Parathyroid adenoma (tissue), 2 donors: ENCODE data around the gene PPP1R13B.

Source experiments
- H2AFZ ChIP-seq: fragments of 300-600 bp; sonication (generic); one replicate; pipeline ENCODE4 v1.7.0; 2017; ENCODE audit warnings: antibody characterized with exemption, mild to moderate bottlenecking
- H3K27ac ChIP-seq: fragments of 300-600 bp; sonication (generic); one replicate; pipeline ENCODE4 v1.7.0; 2017
- H3K27me3 ChIP-seq: fragments of 300-600 bp; sonication (generic); one replicate; pipeline ENCODE4 v1.7.0; 2017; ENCODE audit warnings: low read length; ENCODE audit not compliant: control insufficient read depth, insufficient read depth
- H3K36me3 ChIP-seq: fragments of 300-600 bp; sonication (generic); one replicate; pipeline ENCODE4 v1.7.0; 2017; ENCODE audit warnings: low read length; ENCODE audit not compliant: control insufficient read depth, insufficient read depth
- H3K4me1 ChIP-seq: fragments of 300-600 bp; sonication (generic); one replicate; pipeline ENCODE4 v1.7.0; 2017; ENCODE audit warnings: control low read depth
- H3K4me2 ChIP-seq: fragments of 300-600 bp; sonication (generic); one replicate; pipeline ENCODE4 v1.7.0; 2017; ENCODE audit warnings: low read length
- H3K4me3 ChIP-seq: fragments of 300-600 bp; sonication (generic); one replicate; pipeline ENCODE4 v1.7.0; 2017; ENCODE audit warnings: low read depth, low read length
- H3K79me2 ChIP-seq: fragments of 300-600 bp; sonication (generic); one replicate; pipeline ENCODE4 v1.7.0; 2017; ENCODE audit warnings: control low read depth
- H3K9ac ChIP-seq: fragments of 300-600 bp; sonication (generic); one replicate; pipeline ENCODE4 v1.7.0; 2017; ENCODE audit warnings: mild to moderate bottlenecking
- H3K9me3 ChIP-seq: fragments of 300-600 bp; sonication (generic); one replicate; pipeline ENCODE4 v1.7.0; 2017; ENCODE audit warnings: low read length; ENCODE audit not compliant: control insufficient read depth
- TF ChIP-seq, protein P1 (sequence below): fragments of 300-600 bp; sonication (generic); IDR thresholded peaks from one replicate; pipeline ENCODE4 v1.7.0; 2017; ENCODE audit warnings: antibody characterized with exemption, mild to moderate bottlenecking
- donor health status: primary hyperparathyroidism.

Gene PPP1R13B

GRCh38 chr14:103728141-103728540, 119.2 kb downstream of the PPP1R13B start:
- H2AFZ ChIP-seq = no peak overlapping the region
- H3K27me3 ChIP-seq = no peaks in the 10 kb centered on the region
- no peak overlapping the region for H3K27ac ChIP-seq
- H3K4me3 ChIP-seq = no peak overlapping the region
- H3K4me2 ChIP-seq = no peak overlapping the region
- no peaks in the 10 kb centered on the region for H3K36me3 ChIP-seq
- TF ChIP-seq, protein P1, sequence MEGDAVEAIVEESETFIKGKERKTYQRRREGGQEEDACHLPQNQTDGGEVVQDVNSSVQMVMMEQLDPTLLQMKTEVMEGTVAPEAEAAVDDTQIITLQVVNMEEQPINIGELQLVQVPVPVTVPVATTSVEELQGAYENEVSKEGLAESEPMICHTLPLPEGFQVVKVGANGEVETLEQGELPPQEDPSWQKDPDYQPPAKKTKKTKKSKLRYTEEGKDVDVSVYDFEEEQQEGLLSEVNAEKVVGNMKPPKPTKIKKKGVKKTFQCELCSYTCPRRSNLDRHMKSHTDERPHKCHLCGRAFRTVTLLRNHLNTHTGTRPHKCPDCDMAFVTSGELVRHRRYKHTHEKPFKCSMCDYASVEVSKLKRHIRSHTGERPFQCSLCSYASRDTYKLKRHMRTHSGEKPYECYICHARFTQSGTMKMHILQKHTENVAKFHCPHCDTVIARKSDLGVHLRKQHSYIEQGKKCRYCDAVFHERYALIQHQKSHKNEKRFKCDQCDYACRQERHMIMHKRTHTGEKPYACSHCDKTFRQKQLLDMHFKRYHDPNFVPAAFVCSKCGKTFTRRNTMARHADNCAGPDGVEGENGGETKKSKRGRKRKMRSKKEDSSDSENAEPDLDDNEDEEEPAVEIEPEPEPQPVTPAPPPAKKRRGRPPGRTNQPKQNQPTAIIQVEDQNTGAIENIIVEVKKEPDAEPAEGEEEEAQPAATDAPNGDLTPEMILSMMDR = no peak
- no peaks in the 10 kb centered on the region for H3K9me3 ChIP-seq
- peaks cover 5% of the 10 kb centered on the region for H3K4me1 ChIP-seq
- H3K79me2 ChIP-seq = no peaks in the 10 kb centered on the region
- no peak overlapping the region for H3K9ac ChIP-seq

DNA sequence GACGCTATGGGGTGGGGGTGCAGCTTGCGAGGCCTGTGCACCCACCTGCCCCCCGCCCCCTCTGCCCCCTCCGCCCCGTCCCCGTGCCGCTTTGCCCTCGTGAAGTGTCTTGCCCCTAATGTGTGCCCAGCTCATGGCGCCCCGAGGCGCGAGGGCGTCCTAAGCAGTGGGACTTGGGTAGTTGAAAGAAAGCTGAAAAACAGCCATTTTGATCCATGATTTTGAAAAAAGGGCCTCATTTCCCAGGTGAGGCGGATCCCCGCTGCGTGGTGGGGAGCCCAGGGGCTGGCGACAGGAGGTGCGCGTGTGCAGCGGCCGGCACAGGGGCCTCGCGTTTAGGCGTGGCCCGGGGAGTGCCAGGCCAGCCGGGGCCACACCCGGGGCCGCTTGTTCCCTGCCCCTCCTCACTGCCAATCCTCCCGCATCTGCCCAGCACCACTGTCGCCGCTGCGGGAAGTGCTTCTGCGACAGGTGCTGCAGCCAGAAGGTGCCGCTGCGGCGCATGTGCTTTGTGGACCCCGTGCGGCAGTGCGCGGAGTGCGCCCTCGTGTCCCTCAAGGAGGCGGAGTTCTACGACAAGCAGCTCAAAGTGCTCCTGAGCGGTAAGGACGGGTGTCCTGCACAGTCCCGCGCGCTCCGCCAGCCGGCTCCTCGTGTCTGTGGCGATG, 119.9 kb downstream of the PPP1R13B start:
- no peak overlapping the region for H3K9ac ChIP-seq
- TF ChIP-seq, protein P1 = peak; percentile 19
- H3K4me1 ChIP-seq = peaks cover 5% of the 10 kb centered on the region
- H3K79me2 ChIP-seq = no peaks in the 10 kb centered on the region
- H2AFZ ChIP-seq = no peak overlapping the region
- no peaks in the 10 kb centered on the region for H3K9me3 ChIP-seq
- no peak overlapping the region for H3K27ac ChIP-seq
- no peaks in the 10 kb centered on the region for H3K27me3 ChIP-seq
- no peak overlapping the region for H3K4me2 ChIP-seq
- no peaks in the 10 kb centered on the region for H3K36me3 ChIP-seq
- H3K4me3 ChIP-seq = no peak overlapping the region

- Histone ChIP-seq H3K4me3 (no peak overlapping the region), H3K36me3 (no peaks in the 10 kb centered on the region), H3K27ac (no peak overlapping the region), H3K9me3 (no peaks in the 10 kb centered on the region), H3K4me1 (peaks cover 5% of the 10 kb centered on the region), H2AFZ (no peak overlapping the region), H3K27me3 (no peaks in the 10 kb centered on the region), H3K9ac (no peak overlapping the region), H3K4me2 (no peak overlapping the region), H3K79me2 (no peaks in the 10 kb centered on the region)
- TF ChIP-seq, protein P1 = no peak
These were observed 120.9 kb downstream of the PPP1R13B start for GRCh38 chr14:103726474-103726873.

DNA sequence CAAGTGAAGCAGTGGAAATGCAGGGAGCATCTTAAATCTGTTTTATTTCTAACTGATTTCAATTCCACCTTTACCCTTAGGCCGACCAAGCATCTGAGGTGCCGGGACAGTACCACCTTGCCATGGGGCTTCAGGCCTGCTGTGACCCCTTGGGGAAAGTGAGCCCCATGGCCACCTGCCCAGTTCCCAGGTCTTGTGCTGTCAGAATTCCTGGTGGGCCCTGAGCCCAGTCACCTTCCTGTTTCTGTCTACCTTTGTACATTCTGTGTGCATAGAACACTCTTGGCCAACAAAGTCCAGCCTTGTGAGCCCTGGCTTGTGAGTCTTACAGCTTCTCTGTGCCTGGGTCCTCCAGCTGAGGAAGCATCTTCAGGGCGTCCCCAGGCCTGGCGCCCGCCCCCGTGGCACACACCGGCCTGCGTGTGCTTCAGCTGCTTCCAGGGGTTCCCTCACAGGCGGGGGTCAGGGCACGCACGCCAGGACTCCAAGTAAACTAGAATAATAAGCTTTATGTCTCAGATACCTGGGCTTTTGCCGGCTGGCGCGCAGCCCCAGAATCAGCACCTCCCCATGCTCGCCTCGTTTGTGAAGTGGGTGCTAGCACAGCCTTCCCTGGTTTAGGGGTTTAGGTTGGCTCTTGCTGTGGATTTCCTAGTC, 121.5 kb downstream of the PPP1R13B start:
- H3K36me3 ChIP-seq = no peaks in the 10 kb centered on the region
- no peak overlapping the region for H3K27ac ChIP-seq

More for the DNA sequence above, 121.5 kb downstream of the PPP1R13B start:
- Histone ChIP-seq H3K9ac (no peak overlapping the region), H3K9me3 (no peaks in the 10 kb centered on the region), H3K79me2 (no peaks in the 10 kb centered on the region), H2AFZ (no peak overlapping the region), H3K27me3 (no peaks in the 10 kb centered on the region), H3K4me3 (no peak overlapping the region), H3K4me2 (no peak overlapping the region), H3K4me1 (peaks cover 5% of the 10 kb centered on the region)
- TF ChIP-seq, protein P1 = no peak
